Measurements from ENCODE around the gene RNF130.

GRCh38 chr5:179981636-179982035, 89.9 kb downstream of the RNF130 start:
- TF ChIP-seq POLR2A (IDR thresholded peaks at IDR 0.05; ENCODE audit: low read length) (no peak), GATA1 (IDR thresholded peaks at IDR 0.05; ENCODE audit: low read depth, low read length) (no peak)

Measured in erythroblast (primary cell).